Loucy (cell line): ENCODE results near the gene ZNF582.

Source experiments
- H2AFZ ChIP-seq: fragments of 200-600 bp; sonication (generic); 2 replicates; pipeline ENCODE4 v1.6.0; 2016; ENCODE audit warnings: antibody characterized with exemption, mild to moderate bottlenecking, low read length, moderate library complexity
- H3F3A ChIP-seq: fragments of 200-600 bp; 2 replicates; pipeline ENCODE4 v1.6.0; 2016; ENCODE audit warnings: antibody characterized with exemption, low read depth, mild to moderate bottlenecking
- H3K27me3 ChIP-seq: fragments of 200-600 bp; sonication (generic); 2 replicates; pipeline ENCODE4 v1.6.1; 2014; ENCODE audit warnings: low read length, mild to moderate bottlenecking; ENCODE audit not compliant: insufficient read depth, poor library complexity, severe bottlenecking
- H3K36me3 ChIP-seq: fragments of 200-600 bp; sonication (generic); 2 replicates; pipeline ENCODE4 v1.6.1; 2016; ENCODE audit warnings: low read length; ENCODE audit not compliant: insufficient read depth
- H3K4me1 ChIP-seq: fragments of 200-600 bp; sonication (generic); 2 replicates; pipeline ENCODE4 v1.5.1; 2014; ENCODE audit warnings: low read length, mild to moderate bottlenecking; ENCODE audit not compliant: insufficient read depth, poor library complexity, severe bottlenecking
- H3K4me2 ChIP-seq: fragments of 200-600 bp; sonication (generic); 2 replicates; pipeline ENCODE4 v1.6.0; 2014; ENCODE audit warnings: antibody characterized with exemption, low read length, low read depth, mild to moderate bottlenecking; ENCODE audit not compliant: poor library complexity, severe bottlenecking
- H3K4me3 ChIP-seq: fragments of 200-600 bp; sonication (generic); 2 replicates; pipeline ENCODE4 v1.5.1; 2014; ENCODE audit warnings: low read length, mild to moderate bottlenecking, mixed read lengths; ENCODE audit not compliant: poor library complexity, severe bottlenecking
- H3K79me2 ChIP-seq: fragments of 200-600 bp; sonication (generic); 2 replicates; pipeline ENCODE4 v1.6.1; 2014; ENCODE audit warnings: low read length; ENCODE audit not compliant: insufficient read depth
- H3K9ac ChIP-seq: fragments of 200-600 bp; sonication (generic); 2 replicates; pipeline ENCODE4 v1.6.0; 2014; ENCODE audit warnings: mild to moderate bottlenecking, low read depth, low read length, moderate library complexity; ENCODE audit not compliant: poor library complexity, severe bottlenecking
- H3K9me2 ChIP-seq: fragments of 200-600 bp; sonication (generic); replicated peaks from 2 replicates; pipeline ENCODE4 v1.6.1; 2016; ENCODE audit warnings: low read depth, low read length, mixed read lengths
- H3K9me3 ChIP-seq: fragments of 200-600 bp; sonication (generic); 2 replicates; pipeline ENCODE4 v1.6.1; 2014; ENCODE audit warnings: mild to moderate bottlenecking, antibody characterized with exemption, low read length, low read depth; ENCODE audit not compliant: insufficient read depth
- H4K20me1 ChIP-seq: fragments of 200-600 bp; sonication (generic); 2 replicates; pipeline ENCODE4 v1.6.0; 2014; ENCODE audit warnings: antibody characterized with exemption, low read length, mild to moderate bottlenecking; ENCODE audit not compliant: insufficient read depth, poor library complexity, severe bottlenecking
- CTCF ChIP-seq: fragments of 200-600 bp; sonication (generic); conservative IDR thresholded peaks from 2 replicates; pipeline ENCODE4 v1.5.1; 2014; ENCODE audit warnings: mild to moderate bottlenecking, antibody characterized with exemption, low read length
- EZH2phosphoT487 ChIP-seq: fragments of 200-600 bp; IDR thresholded peaks from 2 replicates; pipeline ENCODE4 v1.6.1; 2018; ENCODE audit warnings: antibody characterized with exemption, mild to moderate bottlenecking, moderate library complexity, borderline replicate concordance

ZNF582 gene

GRCh38 chr19:56360841-56361240 is 32.5 kb downstream of the ZNF582 start:
- Histone ChIP-seq H3K79me2 (no peaks in the 10 kb centered on the region), H4K20me1 (no peaks in the 10 kb centered on the region), H3K27me3 (no peaks in the 10 kb centered on the region), H3F3A (no peaks in the 10 kb centered on the region), H3K9me3 (no peaks in the 10 kb centered on the region), H3K4me2 (no peak overlapping the region), H3K4me1 (no peaks in the 10 kb centered on the region), H3K9me2 (no peaks in the 10 kb centered on the region), H3K4me3 (no peak overlapping the region), H3K9ac (no peak overlapping the region), H2AFZ (no peak overlapping the region), H3K36me3 (no peaks in the 10 kb centered on the region)
- TF ChIP-seq EZH2phosphoT487 (no peak), CTCF (no peak)

DNA sequence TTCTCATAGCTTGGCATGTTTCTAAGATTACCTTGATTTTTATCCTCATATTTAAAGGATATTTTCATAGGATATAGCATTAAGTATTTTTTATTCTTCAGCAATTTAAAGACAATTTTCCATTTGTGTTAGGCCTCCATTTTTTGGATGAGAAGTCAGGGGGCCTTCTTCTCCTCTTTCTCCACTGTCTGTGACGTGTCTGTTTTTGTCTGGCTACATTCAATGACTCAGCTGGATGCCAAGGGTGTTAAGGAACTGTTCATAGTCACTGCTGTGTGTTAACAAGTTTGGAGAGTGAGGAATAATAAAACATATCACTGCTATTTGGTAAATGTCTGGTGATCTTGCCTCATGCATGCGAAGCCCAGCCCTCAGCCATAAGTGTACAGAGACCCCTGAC is 36.4 kb downstream of the ZNF582 start:
- no peak overlapping the region for H3K4me3 ChIP-seq

DNA sequence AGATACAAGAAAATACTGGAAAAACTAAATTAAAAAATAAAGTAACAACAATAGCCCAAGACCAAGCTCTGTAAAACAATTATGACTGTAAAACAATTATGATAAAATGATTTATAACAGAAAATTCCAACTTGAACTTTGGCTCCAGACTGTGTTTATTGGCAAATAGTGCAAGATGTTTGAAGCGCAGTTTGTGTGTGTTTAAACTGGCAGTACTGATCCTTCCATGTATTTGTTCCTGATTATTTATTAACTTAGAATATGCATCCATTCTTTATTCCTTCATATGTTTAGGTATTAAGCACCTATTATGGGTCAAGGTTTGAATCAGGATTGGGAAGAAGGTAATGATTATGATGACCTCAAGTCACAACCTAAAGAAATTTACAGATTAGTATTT is 37.8 kb downstream of the ZNF582 start:
- Histone ChIP-seq H2AFZ (no peak overlapping the region), H3K79me2 (no peaks in the 10 kb centered on the region), H3F3A (no peaks in the 10 kb centered on the region), H3K27me3 (no peaks in the 10 kb centered on the region), H3K4me2 (no peak overlapping the region), H3K4me3 (no peak overlapping the region), H3K9me3 (no peaks in the 10 kb centered on the region), H3K9ac (no peak overlapping the region), H3K36me3 (no peaks in the 10 kb centered on the region), H4K20me1 (no peaks in the 10 kb centered on the region), H3K4me1 (no peaks in the 10 kb centered on the region), H3K9me2 (no peaks in the 10 kb centered on the region)
- TF ChIP-seq EZH2phosphoT487: no peak
- TF ChIP-seq CTCF: no peak

More for the DNA sequence above, 36.4 kb downstream of the ZNF582 start:
- Histone ChIP-seq H2AFZ (no peak overlapping the region), H3K79me2 (no peaks in the 10 kb centered on the region), H3K27me3 (no peaks in the 10 kb centered on the region), H3K4me2 (no peak overlapping the region), H3K9ac (no peak overlapping the region), H4K20me1 (no peaks in the 10 kb centered on the region), H3K9me2 (no peaks in the 10 kb centered on the region), H3K9me3 (no peaks in the 10 kb centered on the region), H3K4me1 (no peaks in the 10 kb centered on the region), H3F3A (no peaks in the 10 kb centered on the region), H3K36me3 (no peaks in the 10 kb centered on the region)
- TF ChIP-seq EZH2phosphoT487 (no peak), CTCF (no peak)
